Right lung (tissue), 5 donors: ENCODE data around the gene BTAF1. TPM values are rescaled to one million over a fixed set of nuclear protein-coding genes. Genes with fewer than 3 reads are reported as not detected.

Experiments
- DNase-seq, 2 donors: peaks; one replicate each; pipeline ENCODE4 v3.0.0-alpha.2; 2013
- polyA plus RNA-seq, 5 donors: library from polyadenylated mRNA; unstranded; fragments of 120-200 nt; gene quantifications; one replicate each; pipeline versions ENCODE4 v1.2.1 to v1.2.3, GENCODE V29; 2013; ENCODE audit warnings: inconsistent platforms in 1 of 5, low replicate concordance in 1 of 5; ENCODE audit not compliant: insufficient read length in 5 of 5, insufficient read depth in 1 of 5

BTAF1 gene
- polyA plus RNA-seq, 5 donors = 34.2 to 61.6 (median 55.2) TPM

- DNase-seq = no peak
Observed at GRCh38 chr10:92045641-92046106, 122.1 kb downstream of the BTAF1 start.

- DNase-seq = no peak
Observed at GRCh38 chr10:92047215-92047614, 123.6 kb downstream of the BTAF1 start.

- DNase-seq = no peak
Observed at GRCh38 chr10:92052088-92052487, 128.5 kb downstream of the BTAF1 start.

- DNase-seq = no peak
Observed at GRCh38 chr10:92052741-92053140, 129.2 kb downstream of the BTAF1 start.

- no peak for DNase-seq
Observed at GRCh38 chr10:92054807-92055206, 131.2 kb downstream of the BTAF1 start.

- no peak for DNase-seq
Observed at GRCh38 chr10:92062273-92062672, 138.7 kb downstream of the BTAF1 start.

GRCh38 chr10:92064506-92064905 lies 140.9 kb downstream of the BTAF1 start:
- DNase-seq = no peak

GRCh38 chr10:92066386-92066785 lies 142.8 kb downstream of the BTAF1 start:
- DNase-seq = no peak

- no peak for DNase-seq
Observed at GRCh38 chr10:92068900-92069299, 145.3 kb downstream of the BTAF1 start.

GRCh38 chr10:92074126-92074887 lies 150.7 kb downstream of the BTAF1 start:
- DNase-seq = no peak

GRCh38 chr10:92075829-92076228 lies 152.3 kb downstream of the BTAF1 start:
- no peak for DNase-seq

GRCh38 chr10:92076722-92077121 lies 153.2 kb downstream of the BTAF1 start:
- no peak for DNase-seq

GRCh38 chr10:92079003-92079402 lies 155.4 kb downstream of the BTAF1 start:
- DNase-seq = no peak

Other genes starting within 250 kb of the BTAF1 start
- 10 to 100 TPM; 40.8 to 66.7 (median 60.9) TPM for gene TNKS2, start 125.3 kb upstream of the BTAF1 start, polyA plus RNA-seq
- gene FGFBP3, start 14.3 kb upstream of the BTAF1 start, polyA plus RNA-seq = 1 to 10 TPM; 2.9 to 4.1 (median 3.2) TPM